MCF 10A (cell line): ENCODE data around the gene SLC1A7. TPM values are rescaled to one million over a fixed set of nuclear protein-coding genes. Genes with fewer than 3 reads are reported as not detected.

Experiments used
- BruUV-seq: library from RNA; stranded (reverse); fragments of 400-500 nt; replicated peaks from 2 replicates; lab custom pipeline; 2021; lab: Mats Ljungman, UMichigan
- CTCF ChIA-PET: fragments of 300-600 bp; sonication (Branson Sonifier 250); formaldehyde crosslinking; extraction: SDS; loops from one replicate; lab custom pipeline; 2021; ENCODE audit warnings: antibody characterized with exemption, inconsistent platforms; lab: Yijun Ruan, JAX
- POLR2A ChIA-PET: fragments of 300-600, 350-650 bp; sonication (Branson Sonifier 250); formaldehyde crosslinking; extraction: SDS; loops from one replicate; lab custom pipeline; 2020; ENCODE audit warnings: antibody characterized with exemption, inconsistent platforms; lab: Yijun Ruan, JAX
- DNase-seq: peaks from one replicate; pipeline ENCODE4 v3.0.0-alpha.2; 2018; ENCODE audit not compliant: unreplicated experiment
- H3K27ac Mint-ChIP-seq: one replicate; pipeline ENCODE4 v1.8.0; 2022; ENCODE audit warnings: mild to moderate bottlenecking, low read depth, mixed read lengths; ENCODE audit not compliant: unreplicated experiment
- H3K27me3 Mint-ChIP-seq: one replicate; pipeline ENCODE4 v1.8.0; 2022; ENCODE audit warnings: mixed read lengths; ENCODE audit not compliant: insufficient read depth, unreplicated experiment
- H3K36me3 Mint-ChIP-seq: one replicate; pipeline ENCODE4 v1.8.0; 2022; ENCODE audit warnings: mild to moderate bottlenecking, moderate library complexity, mixed read lengths; ENCODE audit not compliant: insufficient read depth, unreplicated experiment
- H3K4me1 Mint-ChIP-seq: one replicate; pipeline ENCODE4 v1.8.0; 2022; ENCODE audit warnings: mixed read lengths; ENCODE audit not compliant: insufficient read depth, unreplicated experiment
- H3K4me3 Mint-ChIP-seq: one replicate; pipeline ENCODE4 v1.8.0; 2022; ENCODE audit warnings: mild to moderate bottlenecking, moderate library complexity, mixed read lengths; ENCODE audit not compliant: unreplicated experiment
- H3K9me3 Mint-ChIP-seq: one replicate; pipeline ENCODE4 v1.8.0; 2022; ENCODE audit warnings: mixed read lengths; ENCODE audit not compliant: unreplicated experiment
- intact Hi-C: fragments of 100-400 bp; cut with micrococcal nuclease; formaldehyde crosslinking; loops from 2 replicates; pipeline ENCODE4 v1.14.1; 2022
- total RNA-seq: library from RNA; stranded (reverse); gene quantifications from 2 replicates; pipeline ENCODE4 v1.2.3, GENCODE V29; 2022
- TF ChIP-seq, protein P1 (sequence below): fragments of 200-600 bp; IDR thresholded peaks from one replicate; pipeline ENCODE4 v1.8.0; 2022; ENCODE audit warnings: antibody characterized with exemption, mild to moderate bottlenecking; ENCODE audit not compliant: unreplicated experiment

The SLC1A7 gene
- total RNA-seq, 1 experiment from 2014 or later = not detected

DNA sequence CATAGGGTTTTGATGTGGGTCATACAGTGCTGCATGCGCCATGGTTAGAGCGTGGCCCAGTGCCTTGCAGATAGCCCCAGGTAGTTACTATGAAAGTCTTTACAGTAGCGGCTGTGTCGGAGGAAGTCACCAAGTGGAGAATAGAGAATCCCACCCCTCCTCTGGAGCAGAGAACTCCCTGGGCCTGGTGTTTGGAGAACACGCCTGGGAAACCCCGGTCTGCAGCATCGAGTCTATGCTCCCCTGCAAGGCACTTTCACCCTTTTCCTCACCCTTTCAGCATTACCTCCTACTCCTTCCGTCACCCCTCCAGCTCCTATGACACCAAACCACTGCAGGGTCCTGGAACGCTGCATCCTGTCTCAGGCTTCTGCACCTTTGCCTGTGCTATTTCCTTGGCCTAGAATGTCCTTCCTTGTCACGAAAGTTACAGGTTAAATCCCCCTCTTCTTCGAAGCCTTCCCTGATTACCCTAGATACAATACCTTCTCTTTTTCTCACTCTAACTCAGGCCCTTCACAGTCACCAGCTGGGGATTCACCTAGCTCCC lies 2.7 kb upstream of the SLC1A7 start:
- Mint-ChIP-seq H3K4me1 (peaks cover 15% of the 10 kb centered on the region), H3K27me3 (no peaks in the 10 kb centered on the region), H3K9me3 (no peaks in the 10 kb centered on the region), H3K36me3 (no peaks in the 10 kb centered on the region), H3K4me3 (no peak overlapping the region), H3K27ac (peak overlapping the region; percentile 16)
- intact Hi-C loops = no loop called here
- DNase-seq = no peak
- BruUV-seq = no TSS peak
- ChIA-PET POLR2A (no interaction called here), CTCF (no interaction called here)
- TF ChIP-seq, protein P1, sequence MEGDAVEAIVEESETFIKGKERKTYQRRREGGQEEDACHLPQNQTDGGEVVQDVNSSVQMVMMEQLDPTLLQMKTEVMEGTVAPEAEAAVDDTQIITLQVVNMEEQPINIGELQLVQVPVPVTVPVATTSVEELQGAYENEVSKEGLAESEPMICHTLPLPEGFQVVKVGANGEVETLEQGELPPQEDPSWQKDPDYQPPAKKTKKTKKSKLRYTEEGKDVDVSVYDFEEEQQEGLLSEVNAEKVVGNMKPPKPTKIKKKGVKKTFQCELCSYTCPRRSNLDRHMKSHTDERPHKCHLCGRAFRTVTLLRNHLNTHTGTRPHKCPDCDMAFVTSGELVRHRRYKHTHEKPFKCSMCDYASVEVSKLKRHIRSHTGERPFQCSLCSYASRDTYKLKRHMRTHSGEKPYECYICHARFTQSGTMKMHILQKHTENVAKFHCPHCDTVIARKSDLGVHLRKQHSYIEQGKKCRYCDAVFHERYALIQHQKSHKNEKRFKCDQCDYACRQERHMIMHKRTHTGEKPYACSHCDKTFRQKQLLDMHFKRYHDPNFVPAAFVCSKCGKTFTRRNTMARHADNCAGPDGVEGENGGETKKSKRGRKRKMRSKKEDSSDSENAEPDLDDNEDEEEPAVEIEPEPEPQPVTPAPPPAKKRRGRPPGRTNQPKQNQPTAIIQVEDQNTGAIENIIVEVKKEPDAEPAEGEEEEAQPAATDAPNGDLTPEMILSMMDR = no peak

DNA sequence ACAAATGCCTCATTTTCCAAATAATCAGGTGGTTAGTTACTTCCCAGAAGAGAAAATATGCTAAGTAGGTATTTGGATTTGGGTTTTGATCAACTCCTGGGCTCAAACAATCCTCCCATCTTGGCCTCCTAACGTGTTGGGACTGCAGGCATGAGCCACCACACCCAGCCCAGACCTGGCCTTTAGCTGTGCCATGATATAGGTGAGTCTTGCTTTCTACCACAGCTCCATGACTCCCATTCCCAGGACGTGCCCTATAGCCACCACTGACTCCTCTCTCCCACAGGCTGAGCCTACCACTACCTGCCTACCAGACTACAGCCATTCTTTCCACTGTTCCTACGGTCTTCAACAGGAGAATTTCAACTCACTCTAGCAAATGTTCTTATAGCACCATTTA lies 1.8 kb upstream of the SLC1A7 start:
- TF ChIP-seq, protein P1 = no peak
- H3K36me3 Mint-ChIP-seq = no peaks in the 10 kb centered on the region
- peaks cover 20% of the 10 kb centered on the region for H3K4me1 Mint-ChIP-seq
- no peaks in the 10 kb centered on the region for H3K27me3 Mint-ChIP-seq
- intact Hi-C loops = no loop called here
- H3K4me3 Mint-ChIP-seq = no peak overlapping the region
- ChIA-PET POLR2A (no interaction called here), CTCF (interaction anchor here (0.6 kb wide), 1 partner anchor 540 kb away, joined by 3 read pairs; no protein-coding TSS in a partner anchor)
- DNase-seq = no peak
- no peak overlapping the region for H3K27ac Mint-ChIP-seq
- H3K9me3 Mint-ChIP-seq = no peaks in the 10 kb centered on the region
- no TSS peak for BruUV-seq

DNA sequence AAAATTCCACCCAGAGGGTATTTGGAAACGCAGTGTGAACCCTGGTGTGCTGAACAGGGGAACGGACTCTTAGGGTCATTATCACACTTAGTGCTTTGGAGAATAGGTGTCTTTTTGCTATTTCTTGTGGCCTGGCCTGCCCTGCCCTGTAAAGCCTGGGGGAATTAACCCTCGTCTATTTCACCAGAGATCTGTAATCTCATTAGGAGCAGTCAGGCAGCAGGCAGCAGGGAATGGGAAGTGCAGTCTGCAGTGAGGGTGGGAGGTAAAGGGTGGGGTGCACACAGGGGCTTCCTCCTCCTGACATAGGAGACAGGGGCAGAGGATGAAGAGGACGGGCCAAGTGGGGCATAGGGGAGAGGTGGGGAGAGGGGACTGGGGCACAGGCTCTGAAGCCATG lies 1.1 kb upstream of the SLC1A7 start:
- ChIA-PET POLR2A (no interaction called here), CTCF (interaction anchor here (0.6 kb wide), 1 partner anchor 541 kb away, joined by 3 read pairs; no protein-coding TSS in a partner anchor)
- no peak overlapping the region for H3K4me3 Mint-ChIP-seq
- H3K9me3 Mint-ChIP-seq = no peaks in the 10 kb centered on the region
- BruUV-seq = no TSS peak
- TF ChIP-seq, protein P1 = no peak
- H3K36me3 Mint-ChIP-seq = no peaks in the 10 kb centered on the region
- H3K4me1 Mint-ChIP-seq = peaks cover 20% of the 10 kb centered on the region
- no peak overlapping the region for H3K27ac Mint-ChIP-seq
- H3K27me3 Mint-ChIP-seq = no peaks in the 10 kb centered on the region
- no peak for DNase-seq
- intact Hi-C loops = no loop called here

DNA sequence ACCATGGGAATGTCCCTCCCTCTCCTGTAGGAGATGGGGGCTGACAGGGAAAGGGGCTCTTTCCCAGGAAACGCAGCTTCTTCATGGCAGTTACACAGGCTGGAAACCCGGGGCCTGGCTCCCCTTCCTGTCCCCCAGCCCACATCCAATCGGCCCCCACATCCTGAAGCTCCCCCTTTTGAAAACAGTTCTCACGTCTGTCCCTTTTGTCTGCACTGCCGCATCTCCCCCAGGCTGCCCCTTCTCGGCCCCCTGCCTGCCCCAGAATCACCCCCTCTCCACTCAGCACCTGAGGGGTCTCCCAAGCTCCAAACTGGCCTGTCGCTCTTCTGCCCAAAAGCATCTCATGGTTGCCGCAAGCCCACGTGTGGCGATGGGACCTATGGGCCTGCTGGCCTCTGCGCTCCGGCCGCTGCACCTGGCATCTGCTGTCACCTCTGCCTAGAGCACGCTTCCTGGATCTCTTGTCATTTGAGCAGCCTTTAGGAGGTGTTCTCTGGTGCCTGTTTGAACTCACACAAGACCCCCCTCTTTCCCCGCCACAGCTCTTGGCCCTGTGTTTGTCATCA lies 867 bp downstream of the SLC1A7 start:
- TF ChIP-seq, protein P1 = no peak
- H3K4me3 Mint-ChIP-seq = no peak overlapping the region
- H3K4me1 Mint-ChIP-seq = peaks cover 20% of the 10 kb centered on the region
- H3K27ac Mint-ChIP-seq = no peak overlapping the region
- BruUV-seq = no TSS peak
- intact Hi-C loops = no loop called here
- H3K27me3 Mint-ChIP-seq = no peaks in the 10 kb centered on the region
- H3K9me3 Mint-ChIP-seq = peaks cover 8% of the 10 kb centered on the region
- POLR2A ChIA-PET = interaction anchor here (0.8 kb wide), 1 partner anchor 25 kb away, joined by 3 read pairs; no protein-coding TSS in a partner anchor
- no peak for DNase-seq
- H3K36me3 Mint-ChIP-seq = peaks cover 6% of the 10 kb centered on the region
- CTCF ChIA-PET = interaction anchor here (0.8 to 1.2 kb wide), 2 partner anchors 34 to 45 kb away, joined by 4 to 5 read pairs; no protein-coding TSS in a partner anchor
